DMS79 treated with DMSO at 0.1 percent for 48 hours (cell line): ENCODE measurements around the gene GPRC5B.

Experiments used
- DNase-seq: peaks from one replicate; lab custom pipeline; 2025; lab: John Stamatoyannopoulos, UW

The GPRC5B gene

GRCh38 chr16:19884611-19885450, at the start of gene GPRC5B:
TSS of gene GPRC5B (minus strand) at chr16:19884848. CDS start at chr16:19872845, 12,003 bp downstream.
- no peak for DNase-seq

- no peak for DNase-seq
Observed at GRCh38 chr16:19933740-19934139, 49.1 kb upstream of the GPRC5B start.

- no peak for DNase-seq
Observed at GRCh38 chr16:19929062-19929511, 44.4 kb upstream of the GPRC5B start.

- no peak for DNase-seq
Observed at GRCh38 chr16:19928432-19928831, 43.8 kb upstream of the GPRC5B start.

- no peak for DNase-seq
Observed at GRCh38 chr16:19926449-19927390, 42.1 kb upstream of the GPRC5B start.

GRCh38 chr16:19923396-19923795, 38.7 kb upstream of the GPRC5B start:
- no peak for DNase-seq

- no peak for DNase-seq
Observed at GRCh38 chr16:19919142-19919541, 34.5 kb upstream of the GPRC5B start.

GRCh38 chr16:19916064-19916463, 31.4 kb upstream of the GPRC5B start:
- no peak for DNase-seq

- DNase-seq, result no peak
Observed at GRCh38 chr16:19914877-19915276, 30.2 kb upstream of the GPRC5B start.

GRCh38 chr16:19913340-19913645, 28.6 kb upstream of the GPRC5B start:
- DNase-seq, result peak; percentile 37

- DNase-seq, result no peak
Observed at GRCh38 chr16:19912455-19913339, 28.0 kb upstream of the GPRC5B start.

GRCh38 chr16:19911747-19912454, 27.3 kb upstream of the GPRC5B start:
- DNase-seq, result no peak

- no peak for DNase-seq
Observed at GRCh38 chr16:19911204-19911603, 26.6 kb upstream of the GPRC5B start.

GRCh38 chr16:19909750-19910322, 25.2 kb upstream of the GPRC5B start:
- no peak for DNase-seq

GRCh38 chr16:19908921-19909320, 24.3 kb upstream of the GPRC5B start:
- no peak for DNase-seq

GRCh38 chr16:19907161-19907992, 22.7 kb upstream of the GPRC5B start:
- peak; percentile 40 for DNase-seq

GRCh38 chr16:19901164-19901563, 16.5 kb upstream of the GPRC5B start:
- no peak for DNase-seq

GRCh38 chr16:19899605-19899955, 14.9 kb upstream of the GPRC5B start:
- no peak for DNase-seq

- peak; percentile 57 for DNase-seq
Observed at GRCh38 chr16:19898924-19899604, 14.4 kb upstream of the GPRC5B start.
